ENCODE data around the gene MAPKAP1.

MAPKAP1 gene

GRCh38 chr9:125554726-125555125, 152.3 kb downstream of the MAPKAP1 start:
- no peak overlapping the region for H2AFZ ChIP-seq (ENCODE audit: low read depth, low read length)
- no peak overlapping the region for H3K4me2 ChIP-seq (ENCODE audit: insufficient read depth, low read length)
- ATAC-seq (ENCODE audit: insufficient read depth, low read depth): no peak
- no peak overlapping the region for H3K9ac ChIP-seq (ENCODE audit: low read depth, low read length)
- H4K20me1 ChIP-seq (ENCODE audit: insufficient read depth, low read length): no peaks in the 10 kb centered on the region
- no peak for DNase-seq
- H3K4me1 ChIP-seq (ENCODE audit: insufficient read depth, low read length): no peaks in the 10 kb centered on the region
- no peaks in the 10 kb centered on the region for H3K9me3 ChIP-seq (ENCODE audit: insufficient read depth, low read length, severe bottlenecking)
- peaks cover 44% of the 10 kb centered on the region for H3K36me3 ChIP-seq (ENCODE audit: insufficient read depth, low read length)
- TF ChIP-seq CTCF (IDR thresholded peaks at IDR 0.05; ENCODE audit: borderline replicate concordance, extremely low read depth, low read length, poor library complexity, severe bottlenecking): no peak
- no peak for TF ChIP-seq EZH2 (IDR thresholded peaks at IDR 0.05; ENCODE audit: borderline replicate concordance, low read depth, low read length, severe bottlenecking)
- H3K27ac ChIP-seq (ENCODE audit: low read length): no peak overlapping the region
- H3K79me2 ChIP-seq (ENCODE audit: insufficient read depth, low read length): no peaks in the 10 kb centered on the region
- H3K27me3 ChIP-seq (ENCODE audit: insufficient read depth, low read length, poor library complexity): no peaks in the 10 kb centered on the region
- H3K4me3 ChIP-seq (ENCODE audit: low read depth in 1 of 2, low read length in 2 of 2): no peak overlapping the region

- ATAC-seq (ENCODE audit: insufficient read depth, low read depth) (no peak), DNase-seq (no peak)
- Histone ChIP-seq H3K36me3 (ENCODE audit: insufficient read depth, low read length) (peaks cover 20% of the 10 kb centered on the region; the same call in 1 of the 2 replicates), H2AFZ (ENCODE audit: low read depth, low read length) (no peak overlapping the region), H3K79me2 (ENCODE audit: insufficient read depth, low read length) (no peaks in the 10 kb centered on the region), H3K4me3 (ENCODE audit: low read depth in 1 of 2, low read length in 2 of 2) (no peak overlapping the region), H3K4me1 (ENCODE audit: insufficient read depth, low read length) (no peaks in the 10 kb centered on the region), H4K20me1 (ENCODE audit: insufficient read depth, low read length) (no peaks in the 10 kb centered on the region), H3K27ac (ENCODE audit: low read length) (no peak overlapping the region), H3K9ac (ENCODE audit: low read depth, low read length) (no peak overlapping the region), H3K27me3 (ENCODE audit: insufficient read depth, low read length, poor library complexity) (no peaks in the 10 kb centered on the region), H3K9me3 (ENCODE audit: insufficient read depth, low read length, severe bottlenecking) (no peaks in the 10 kb centered on the region), H3K4me2 (ENCODE audit: insufficient read depth, low read length) (no peak overlapping the region)
- no peak for TF ChIP-seq EZH2 (IDR thresholded peaks at IDR 0.05; ENCODE audit: borderline replicate concordance, low read depth, low read length, severe bottlenecking)
- no peak for TF ChIP-seq CTCF (IDR thresholded peaks at IDR 0.05; ENCODE audit: borderline replicate concordance, extremely low read depth, low read length, poor library complexity, severe bottlenecking)
Observed at GRCh38 chr9:125551781-125552180, 155.2 kb downstream of the MAPKAP1 start.

GRCh38 chr9:125549891-125550885, 156.8 kb downstream of the MAPKAP1 start:
- Histone ChIP-seq H3K9ac (ENCODE audit: low read depth, low read length) (no peak overlapping the region), H3K27me3 (ENCODE audit: insufficient read depth, low read length, poor library complexity) (no peaks in the 10 kb centered on the region), H3K4me2 (ENCODE audit: insufficient read depth, low read length) (no peak overlapping the region), H3K4me3 (ENCODE audit: low read depth in 1 of 2, low read length in 2 of 2) (no peak overlapping the region), H2AFZ (ENCODE audit: low read depth, low read length) (no peak overlapping the region), H3K4me1 (ENCODE audit: insufficient read depth, low read length) (no peaks in the 10 kb centered on the region), H3K27ac (ENCODE audit: low read length) (no peak overlapping the region), H4K20me1 (ENCODE audit: insufficient read depth, low read length) (no peaks in the 10 kb centered on the region), H3K36me3 (ENCODE audit: insufficient read depth, low read length) (peaks cover 14% of the 10 kb centered on the region; the same call in 1 of the 2 replicates), H3K79me2 (ENCODE audit: insufficient read depth, low read length) (no peaks in the 10 kb centered on the region), H3K9me3 (ENCODE audit: insufficient read depth, low read length, severe bottlenecking) (no peaks in the 10 kb centered on the region)
- TF ChIP-seq EZH2 (IDR thresholded peaks at IDR 0.05; ENCODE audit: borderline replicate concordance, low read depth, low read length, severe bottlenecking) (no peak), CTCF (IDR thresholded peaks at IDR 0.05; ENCODE audit: borderline replicate concordance, extremely low read depth, low read length, poor library complexity, severe bottlenecking) (no peak)
- ATAC-seq (ENCODE audit: insufficient read depth, low read depth) (no peak), DNase-seq (no peak)

Measured in DND-41 (cell line).